Hepatocyte (in vitro differentiated cells): ENCODE measurements around the gene ZEB2. TPM values are rescaled to one million over a fixed set of nuclear protein-coding genes. Genes with fewer than 3 reads are reported as not detected.

Experiments
- DNase-seq: peaks from one replicate; pipeline ENCODE4 v3.0.0-alpha.2; 2016; ENCODE audit warnings: low spot score
- H2AFZ ChIP-seq: fragments of 200-600 bp; sonication (generic); 2 replicates; pipeline ENCODE4 v1.6.0; 2016; ENCODE audit warnings: antibody characterized with exemption, mild to moderate bottlenecking
- H3K27ac ChIP-seq: fragments of 200-600 bp; sonication (generic); 2 replicates; pipeline ENCODE4 v1.5.1; 2016; ENCODE audit warnings: mild to moderate bottlenecking
- H3K27me3 ChIP-seq: fragments of 200-600 bp; sonication (generic); 2 replicates; pipeline ENCODE4 v1.6.1; 2016
- H3K36me3 ChIP-seq: fragments of 200-600 bp; sonication (generic); replicated peaks from 2 replicates; pipeline ENCODE4 v1.5.1; 2016; ENCODE audit warnings: low read depth; ENCODE audit not compliant: insufficient read depth
- H3K4me1 ChIP-seq: fragments of 200-600 bp; sonication (generic); 2 replicates; pipeline ENCODE4 v1.5.1; 2016; ENCODE audit warnings: mild to moderate bottlenecking, moderate library complexity; ENCODE audit not compliant: insufficient read depth
- H3K4me2 ChIP-seq: fragments of 200-600 bp; sonication (generic); 2 replicates; pipeline ENCODE4 v1.6.0; 2016
- H3K4me3 ChIP-seq: fragments of 200-600 bp; sonication (generic); 2 replicates; pipeline ENCODE4 v1.5.1; 2016; ENCODE audit warnings: mild to moderate bottlenecking
- H3K79me2 ChIP-seq: fragments of 200-600 bp; sonication (generic); 2 replicates; pipeline ENCODE4 v1.6.0; 2017; ENCODE audit warnings: mild to moderate bottlenecking
- H3K9me2 ChIP-seq: fragments of 200-600 bp; sonication (generic); replicated peaks from 2 replicates; pipeline ENCODE4 v1.6.0; 2017; ENCODE audit warnings: mild to moderate bottlenecking; ENCODE audit not compliant: insufficient read depth
- H3K9me3 ChIP-seq: fragments of 200-600 bp; sonication (generic); 2 replicates; pipeline ENCODE4 v1.5.1; 2016; ENCODE audit warnings: low read depth, mild to moderate bottlenecking
- H4K20me1 ChIP-seq: fragments of 200-600 bp; sonication (generic); 2 replicates; pipeline ENCODE4 v1.6.0; 2016; ENCODE audit warnings: mild to moderate bottlenecking; ENCODE audit not compliant: insufficient read depth, poor library complexity, severe bottlenecking
- EZH2 ChIP-seq: fragments of 200-600 bp; sonication (generic); IDR thresholded peaks from 2 replicates; pipeline ENCODE4 v1.6.1; 2016; ENCODE audit warnings: antibody characterized with exemption, mild to moderate bottlenecking, borderline replicate concordance
- EZH2phosphoT487 ChIP-seq: fragments of 200-600 bp; sonication (generic); IDR thresholded peaks from one replicate; pipeline ENCODE4 v1.6.1; 2018; ENCODE audit warnings: antibody characterized with exemption, mild to moderate bottlenecking, low read depth, moderate library complexity; ENCODE audit not compliant: unreplicated experiment, severe bottlenecking
- WGBS: methylation state at CpG from one replicate; pipeline ENCODE4 v1.1.6; 2016; ENCODE audit warnings: low lambda C conversion rate; ENCODE audit errors: missing lambda C conversion rate; 5-methylcytosine and 5-hydroxymethylcytosine counted together
- polyA plus RNA-seq: library from polyadenylated mRNA; unstranded; fragments of >200 nt; fragmentation: Nextera tagmentation; extraction: Ambion mirVana; gene quantifications from 2 replicates; pipeline ENCODE4 v1.2.1, GENCODE V29; 2016
- total RNA-seq: library from RNA; depleted of rRNA; stranded (reverse); fragments of >200 nt; gene quantifications from 2 replicates; pipeline ENCODE4 v1.2.3, GENCODE V29; 2014
- TF ChIP-seq, protein P1 (sequence below): fragments of 200-600 bp; sonication (generic); IDR thresholded peaks from 2 replicates; pipeline ENCODE4 v1.5.1; 2016; ENCODE audit warnings: antibody characterized with exemption, mild to moderate bottlenecking; ENCODE audit not compliant: poor library complexity

Gene ZEB2
- total and polyA plus RNA-seq, 2 experiments from 2014 or later: 17.8 to 35.5 TPM

DNA sequence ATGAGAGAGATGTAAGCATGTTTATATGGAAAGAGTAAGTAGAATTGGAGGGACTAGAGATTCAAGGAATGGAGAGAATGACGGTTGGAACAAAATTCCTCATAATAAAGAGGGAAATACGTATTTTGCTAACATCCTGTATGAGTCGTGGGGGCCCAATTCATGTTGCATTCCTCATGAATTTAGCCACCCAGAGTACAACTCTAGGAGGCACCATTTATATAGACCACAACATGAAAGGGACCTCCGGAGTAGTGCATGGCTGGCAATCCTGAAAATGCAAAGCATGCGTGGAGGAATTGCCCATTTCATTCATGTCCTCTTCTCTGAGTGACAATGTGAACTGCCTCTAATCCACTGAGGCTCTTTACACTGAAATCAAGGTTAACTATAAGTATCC, 168.2 kb downstream of the ZEB2 start:
- Histone ChIP-seq H2AFZ (no peak overlapping the region), H3K27ac (no peak overlapping the region), H3K9me2 (no peaks in the 10 kb centered on the region), H3K79me2 (no peaks in the 10 kb centered on the region), H3K4me3 (no peak overlapping the region), H3K4me2 (no peak overlapping the region), H3K4me1 (peaks cover 9% of the 10 kb centered on the region), H3K36me3 (no peaks in the 10 kb centered on the region), H4K20me1 (no peaks in the 10 kb centered on the region), H3K27me3 (no peaks in the 10 kb centered on the region), H3K9me3 (no peaks in the 10 kb centered on the region)
- TF ChIP-seq EZH2phosphoT487: no peak
- TF ChIP-seq, protein P1, sequence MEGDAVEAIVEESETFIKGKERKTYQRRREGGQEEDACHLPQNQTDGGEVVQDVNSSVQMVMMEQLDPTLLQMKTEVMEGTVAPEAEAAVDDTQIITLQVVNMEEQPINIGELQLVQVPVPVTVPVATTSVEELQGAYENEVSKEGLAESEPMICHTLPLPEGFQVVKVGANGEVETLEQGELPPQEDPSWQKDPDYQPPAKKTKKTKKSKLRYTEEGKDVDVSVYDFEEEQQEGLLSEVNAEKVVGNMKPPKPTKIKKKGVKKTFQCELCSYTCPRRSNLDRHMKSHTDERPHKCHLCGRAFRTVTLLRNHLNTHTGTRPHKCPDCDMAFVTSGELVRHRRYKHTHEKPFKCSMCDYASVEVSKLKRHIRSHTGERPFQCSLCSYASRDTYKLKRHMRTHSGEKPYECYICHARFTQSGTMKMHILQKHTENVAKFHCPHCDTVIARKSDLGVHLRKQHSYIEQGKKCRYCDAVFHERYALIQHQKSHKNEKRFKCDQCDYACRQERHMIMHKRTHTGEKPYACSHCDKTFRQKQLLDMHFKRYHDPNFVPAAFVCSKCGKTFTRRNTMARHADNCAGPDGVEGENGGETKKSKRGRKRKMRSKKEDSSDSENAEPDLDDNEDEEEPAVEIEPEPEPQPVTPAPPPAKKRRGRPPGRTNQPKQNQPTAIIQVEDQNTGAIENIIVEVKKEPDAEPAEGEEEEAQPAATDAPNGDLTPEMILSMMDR: no peak
- TF ChIP-seq EZH2: no peak
- no peak for DNase-seq
- WGBS: 90% methylated on average over 5 of the region's 5 CpGs

DNA sequence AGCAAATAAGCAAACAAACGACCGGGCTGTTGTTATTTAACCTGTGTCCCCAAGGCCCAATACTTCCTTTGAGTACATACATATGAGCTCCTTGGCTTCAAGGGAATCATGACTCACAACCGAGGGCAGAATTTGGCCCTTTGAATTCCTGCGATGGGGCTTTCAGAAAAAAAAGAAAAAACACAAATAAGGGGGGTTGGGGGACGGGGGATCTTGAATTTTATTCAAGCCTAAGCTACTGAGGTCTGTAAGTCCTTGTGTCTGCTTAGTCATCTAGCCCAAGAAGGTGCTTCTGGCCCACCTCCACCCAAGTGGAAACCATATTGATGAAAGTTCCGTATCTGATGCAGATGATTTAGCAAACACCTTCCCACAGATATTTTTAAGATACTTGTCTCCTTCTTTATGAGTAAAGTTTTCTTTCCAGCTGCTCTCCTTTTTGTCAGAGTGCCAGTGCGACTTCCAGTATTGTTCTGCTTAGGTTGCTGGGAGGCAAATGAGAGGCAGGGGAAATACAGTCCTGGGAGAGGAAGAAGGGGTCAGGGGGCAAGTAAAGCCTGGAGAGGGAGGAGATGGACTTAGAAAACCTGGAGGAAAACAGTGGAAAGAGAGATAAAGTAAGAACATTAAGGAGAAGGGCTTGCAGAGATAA, 169.6 kb downstream of the ZEB2 start:
- Histone ChIP-seq H3K9me2 (no peaks in the 10 kb centered on the region), H3K27ac (no peak overlapping the region), H3K79me2 (no peaks in the 10 kb centered on the region), H3K9me3 (no peaks in the 10 kb centered on the region), H3K4me2 (no peak overlapping the region), H2AFZ (no peak overlapping the region), H3K36me3 (no peaks in the 10 kb centered on the region), H3K4me1 (peaks cover 9% of the 10 kb centered on the region), H3K27me3 (no peaks in the 10 kb centered on the region), H4K20me1 (no peaks in the 10 kb centered on the region), H3K4me3 (no peak overlapping the region)
- WGBS: 46% methylated on average over 7 of the region's 7 CpGs
- TF ChIP-seq, protein P1: no peak
- TF ChIP-seq EZH2 (no peak), EZH2phosphoT487 (no peak)
- no peak for DNase-seq

- H3K4me2 ChIP-seq: no peak overlapping the region
Measured at GRCh38 chr2:144349674-144350073, 170.2 kb downstream of the ZEB2 start.

More at GRCh38 chr2:144349674-144350073, 170.2 kb downstream of the ZEB2 start:
- Histone ChIP-seq H4K20me1 (no peaks in the 10 kb centered on the region), H3K9me2 (no peaks in the 10 kb centered on the region), H3K79me2 (no peaks in the 10 kb centered on the region), H2AFZ (no peak overlapping the region), H3K36me3 (no peaks in the 10 kb centered on the region), H3K9me3 (no peaks in the 10 kb centered on the region), H3K27me3 (no peaks in the 10 kb centered on the region), H3K27ac (no peak overlapping the region), H3K4me3 (no peak overlapping the region), H3K4me1 (peaks cover 9% of the 10 kb centered on the region)
- TF ChIP-seq, protein P1: no peak
- TF ChIP-seq EZH2 (no peak), EZH2phosphoT487 (no peak)
- 35% methylated on average over 3 of the region's 3 CpGs for WGBS
- no peak for DNase-seq
